Right lobe of liver (tissue), 4 donors: ENCODE measurements around the gene SCYL2.
"Not testable (repeated sequence)": the region's sequence is repeated elsewhere in the genome, so short reads cannot be mapped to it uniquely, and the experiment has no call there.

Source experiments
- POLR2A ChIP-seq: fragments of 450-650 bp; IDR thresholded peaks from one replicate; pipeline ENCODE4 v1.6.1; 2017; ENCODE audit warnings: antibody characterized with exemption, mild to moderate bottlenecking
- TF ChIP-seq, protein P1 (sequence below), 4 donors: fragments of 200-600 bp in 3 of 4; fragments of 450-650 bp in 1 of 4; IDR thresholded peaks; one replicate each; pipeline versions ENCODE4 v1.5.1 to v1.8.0; 2016 to 2022; ENCODE audit warnings: antibody characterized with exemption in 4 of 4, mild to moderate bottlenecking in 2 of 4
- donor health status: DM: no; HTN: no; CAD: no.
- donor health status: DM: no; HTN: no; CAD: no.
- donor health status: DM: no; HTN: yes; CAD: no.

DNA sequence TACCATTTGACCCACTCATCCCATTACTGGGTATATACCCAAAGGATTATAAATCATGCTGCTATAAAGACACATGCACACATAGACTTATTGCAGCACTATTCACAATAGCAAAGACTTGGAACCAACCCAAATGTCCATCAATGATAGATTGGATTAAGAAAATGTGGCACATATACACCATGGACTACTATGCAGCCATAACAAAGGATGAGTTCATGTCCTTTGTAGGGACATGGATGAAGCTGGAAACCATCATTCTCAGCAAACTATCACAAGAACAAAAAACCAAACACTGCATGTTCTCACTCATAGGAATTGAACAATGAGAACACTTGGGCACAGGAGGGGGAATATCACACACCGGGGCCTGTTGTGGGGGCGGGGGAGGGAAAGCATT, 75.9 kb downstream of the SCYL2 start:
- TF ChIP-seq, protein P1, sequence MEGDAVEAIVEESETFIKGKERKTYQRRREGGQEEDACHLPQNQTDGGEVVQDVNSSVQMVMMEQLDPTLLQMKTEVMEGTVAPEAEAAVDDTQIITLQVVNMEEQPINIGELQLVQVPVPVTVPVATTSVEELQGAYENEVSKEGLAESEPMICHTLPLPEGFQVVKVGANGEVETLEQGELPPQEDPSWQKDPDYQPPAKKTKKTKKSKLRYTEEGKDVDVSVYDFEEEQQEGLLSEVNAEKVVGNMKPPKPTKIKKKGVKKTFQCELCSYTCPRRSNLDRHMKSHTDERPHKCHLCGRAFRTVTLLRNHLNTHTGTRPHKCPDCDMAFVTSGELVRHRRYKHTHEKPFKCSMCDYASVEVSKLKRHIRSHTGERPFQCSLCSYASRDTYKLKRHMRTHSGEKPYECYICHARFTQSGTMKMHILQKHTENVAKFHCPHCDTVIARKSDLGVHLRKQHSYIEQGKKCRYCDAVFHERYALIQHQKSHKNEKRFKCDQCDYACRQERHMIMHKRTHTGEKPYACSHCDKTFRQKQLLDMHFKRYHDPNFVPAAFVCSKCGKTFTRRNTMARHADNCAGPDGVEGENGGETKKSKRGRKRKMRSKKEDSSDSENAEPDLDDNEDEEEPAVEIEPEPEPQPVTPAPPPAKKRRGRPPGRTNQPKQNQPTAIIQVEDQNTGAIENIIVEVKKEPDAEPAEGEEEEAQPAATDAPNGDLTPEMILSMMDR (IDR thresholded peaks at IDR 0.05), result not testable (repeated sequence)
- not testable (repeated sequence) for TF ChIP-seq POLR2A
